Brain microvascular endothelial cell (primary cell): Measurements from ENCODE around the gene PCBP3.
"Not testable (repeated sequence)": the region's sequence is repeated elsewhere in the genome, so short reads cannot be mapped to it uniquely, and the experiment has no call there.

Experiments
- DNase-seq: peaks from one replicate; pipeline ENCODE4 v3.0.0-alpha.2; 2020
- H3K27ac ChIP-seq: fragments of 250-450 bp; sonication (Bioruptor Pico); 2 replicates; pipeline ENCODE4 v1.5.1; 2020; ENCODE audit warnings: mild to moderate bottlenecking, moderate library complexity
- H3K27me3 ChIP-seq: fragments of 250-450 bp; sonication (Bioruptor Pico); replicated peaks from 2 replicates; pipeline ENCODE4 v1.5.1; 2020; ENCODE audit warnings: mild to moderate bottlenecking
- H3K36me3 ChIP-seq: fragments of 250-450 bp; sonication (Bioruptor Pico); replicated peaks from 2 replicates; pipeline ENCODE4 v1.5.1; 2020; ENCODE audit warnings: mild to moderate bottlenecking
- H3K4me3 ChIP-seq: 2 replicates; pipeline ENCODE4 v1.5.1; 2011; ENCODE audit warnings: low read depth, mild to moderate bottlenecking, control low read depth, low read length, moderate library complexity
- in situ Hi-C: cut with HindIII; loops from 2 replicates; pipeline ENCODE4 v1.10.0; 2017; ENCODE audit warnings: low sequenced_read_pairs, low pct_ligation_motif_present
- TF ChIP-seq, protein P1 (sequence below): IDR thresholded peaks from 2 replicates; pipeline ENCODE4 v1.5.1; 2011; ENCODE audit warnings: low read depth, mild to moderate bottlenecking, moderate library complexity, low read length, control low read depth, inconsistent platforms; ENCODE audit errors: missing control alignments

Gene PCBP3

DNA sequence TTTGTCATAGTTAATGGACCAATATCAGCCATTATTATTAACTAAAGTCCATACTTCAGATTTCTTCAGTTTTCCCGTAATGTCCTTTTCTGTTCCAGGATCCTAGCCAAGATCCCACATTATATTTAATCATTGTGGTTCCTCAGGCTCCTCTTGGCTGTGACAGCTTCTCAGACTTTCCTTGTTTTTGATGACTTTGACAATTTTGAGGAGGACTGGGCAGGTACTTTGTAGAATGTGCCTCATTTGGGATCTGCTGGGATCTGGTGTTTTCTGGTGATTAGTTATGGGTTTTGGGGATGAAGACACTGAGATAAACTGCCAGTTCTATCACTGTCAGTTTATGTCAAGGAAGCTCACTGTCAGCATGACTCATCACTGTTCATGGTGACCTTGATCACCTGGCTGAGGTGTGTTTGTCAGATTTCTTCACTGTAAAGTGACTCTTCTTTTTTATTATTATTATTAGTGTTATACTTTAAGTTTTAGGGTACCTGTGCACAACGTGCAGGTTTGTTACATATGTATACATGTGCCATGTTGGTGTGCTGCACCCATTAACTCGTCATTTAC, 66.3 kb downstream of the PCBP3 start:
- Histone ChIP-seq H3K4me3 (no peak overlapping the region), H3K36me3 (no peaks in the 10 kb centered on the region), H3K27ac (no peak overlapping the region), H3K27me3 (no peaks in the 10 kb centered on the region)
- in situ Hi-C loops = no loop called here
- no peak for DNase-seq
- TF ChIP-seq, protein P1, sequence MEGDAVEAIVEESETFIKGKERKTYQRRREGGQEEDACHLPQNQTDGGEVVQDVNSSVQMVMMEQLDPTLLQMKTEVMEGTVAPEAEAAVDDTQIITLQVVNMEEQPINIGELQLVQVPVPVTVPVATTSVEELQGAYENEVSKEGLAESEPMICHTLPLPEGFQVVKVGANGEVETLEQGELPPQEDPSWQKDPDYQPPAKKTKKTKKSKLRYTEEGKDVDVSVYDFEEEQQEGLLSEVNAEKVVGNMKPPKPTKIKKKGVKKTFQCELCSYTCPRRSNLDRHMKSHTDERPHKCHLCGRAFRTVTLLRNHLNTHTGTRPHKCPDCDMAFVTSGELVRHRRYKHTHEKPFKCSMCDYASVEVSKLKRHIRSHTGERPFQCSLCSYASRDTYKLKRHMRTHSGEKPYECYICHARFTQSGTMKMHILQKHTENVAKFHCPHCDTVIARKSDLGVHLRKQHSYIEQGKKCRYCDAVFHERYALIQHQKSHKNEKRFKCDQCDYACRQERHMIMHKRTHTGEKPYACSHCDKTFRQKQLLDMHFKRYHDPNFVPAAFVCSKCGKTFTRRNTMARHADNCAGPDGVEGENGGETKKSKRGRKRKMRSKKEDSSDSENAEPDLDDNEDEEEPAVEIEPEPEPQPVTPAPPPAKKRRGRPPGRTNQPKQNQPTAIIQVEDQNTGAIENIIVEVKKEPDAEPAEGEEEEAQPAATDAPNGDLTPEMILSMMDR = no peak

- in situ Hi-C loops = not testable (repeated sequence)
These were observed 66.8 kb downstream of the PCBP3 start for GRCh38 chr21:45710306-45710705.

DNA sequence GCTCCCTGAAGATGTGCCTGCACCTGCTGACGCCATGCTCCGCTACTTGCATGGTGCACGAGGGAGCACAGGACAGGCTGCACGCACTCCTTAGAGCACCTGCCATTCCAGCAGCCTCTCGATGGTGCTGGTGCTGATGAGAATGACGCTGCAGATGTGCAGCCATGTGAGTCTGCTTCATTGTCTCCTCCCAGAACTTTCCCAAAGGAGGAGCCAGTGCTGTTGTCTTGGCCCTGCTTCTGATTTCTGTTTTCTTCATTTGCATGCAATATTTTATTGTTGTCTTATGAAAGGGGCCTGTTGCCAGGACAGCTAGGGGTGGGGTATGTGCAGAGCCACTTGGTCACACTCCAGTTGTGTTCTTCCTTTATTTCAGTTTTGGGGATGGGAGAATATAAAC, 70.1 kb downstream of the PCBP3 start:
- TF ChIP-seq, protein P1 = no peak
- DNase-seq = no peak
- in situ Hi-C loops = no loop called here
- H3K4me3 ChIP-seq = no peak overlapping the region
- H3K27me3 ChIP-seq = no peaks in the 10 kb centered on the region
- no peak overlapping the region for H3K27ac ChIP-seq
- no peaks in the 10 kb centered on the region for H3K36me3 ChIP-seq

More at GRCh38 chr21:45710306-45710705, 66.8 kb downstream of the PCBP3 start:
- not testable (repeated sequence) for H3K27me3 ChIP-seq, H3K27ac ChIP-seq, H3K4me3 ChIP-seq, H3K36me3 ChIP-seq, DNase-seq

- Histone ChIP-seq H3K27me3 (no peaks in the 10 kb centered on the region), H3K27ac (no peak overlapping the region), H3K4me3 (no peak overlapping the region), H3K36me3 (no peaks in the 10 kb centered on the region)
- TF ChIP-seq, protein P1 = no peak
- in situ Hi-C loops = no loop called here
- DNase-seq = no peak
These were observed 71.9 kb downstream of the PCBP3 start for GRCh38 chr21:45715441-45715840.

DNA sequence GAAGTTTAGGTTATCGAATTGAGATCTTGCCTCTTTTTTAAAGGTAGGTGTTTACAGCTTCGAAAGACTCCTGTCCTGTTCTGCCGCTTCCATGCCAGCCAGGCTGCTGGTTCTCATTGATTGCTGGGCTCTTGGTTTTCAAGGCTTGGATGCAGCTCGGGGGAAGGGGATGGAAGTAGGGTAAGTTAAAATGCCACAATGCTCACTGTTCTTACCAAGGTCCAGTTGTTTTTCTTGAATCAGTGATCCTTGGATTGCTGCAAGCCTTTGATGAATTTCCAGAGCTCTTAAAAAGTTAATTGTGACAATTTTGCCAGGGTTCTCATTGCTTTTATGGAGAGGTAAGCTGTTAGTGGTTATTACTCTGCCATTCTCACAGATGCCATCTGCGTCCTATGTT, 74.9 kb downstream of the PCBP3 start:
- no peaks in the 10 kb centered on the region for H3K36me3 ChIP-seq
- no peak overlapping the region for H3K27ac ChIP-seq
- no peak overlapping the region for H3K4me3 ChIP-seq
- in situ Hi-C loops = no loop called here
- no peak for DNase-seq
- TF ChIP-seq, protein P1 = no peak
- H3K27me3 ChIP-seq = no peaks in the 10 kb centered on the region

- no peak overlapping the region for H3K4me3 ChIP-seq
- no peaks in the 10 kb centered on the region for H3K27me3 ChIP-seq
- in situ Hi-C loops = no loop called here
- no peaks in the 10 kb centered on the region for H3K36me3 ChIP-seq
- TF ChIP-seq, protein P1 = no peak
- no peak for DNase-seq
- no peak overlapping the region for H3K27ac ChIP-seq
These were observed 75.8 kb downstream of the PCBP3 start for GRCh38 chr21:45719177-45719802.

DNA sequence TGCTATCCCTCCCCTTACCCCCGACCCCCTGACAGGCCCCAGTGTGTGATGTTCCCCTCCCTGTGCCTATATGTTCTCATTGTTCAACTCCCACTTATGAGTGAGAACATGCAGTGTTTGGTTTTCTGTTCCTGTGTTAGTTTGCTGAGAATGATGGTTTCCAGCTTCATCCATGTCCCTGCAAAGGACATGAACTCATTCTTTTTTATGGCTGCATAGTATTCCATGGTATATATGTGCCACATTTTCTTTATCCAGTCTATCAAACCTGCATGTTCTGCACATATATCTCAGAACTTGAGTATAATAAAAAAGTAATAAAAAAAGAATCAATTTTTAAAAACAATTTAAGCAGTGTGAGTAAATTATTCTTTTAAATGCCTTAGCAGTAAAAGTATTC, 76.7 kb downstream of the PCBP3 start:
- H3K36me3 ChIP-seq, H3K4me3 ChIP-seq, DNase-seq, H3K27ac ChIP-seq, in situ Hi-C loops, H3K27me3 ChIP-seq: not testable (repeated sequence)
